Fibroblast of peridontal ligament (primary cell): ENCODE results near the gene INTS15.

Source experiments
- DNase-seq: peaks from one replicate; pipeline ENCODE4 v3.0.0-alpha.2; 2010; ENCODE audit errors: extremely low read depth

INTS15 gene

GRCh38 chr7:6655636-6656385, 66.0 kb downstream of the INTS15 start:
- no peak for DNase-seq

GRCh38 chr7:6656413-6656812, 66.6 kb downstream of the INTS15 start:
- no peak for DNase-seq
